H1 (cell line): Measurements from ENCODE around the gene NAB1. TPM values are rescaled to one million over a fixed set of nuclear protein-coding genes. Genes with fewer than 3 reads are reported as not detected.
A peak's percentile ranks its signal among the peaks of the same experiment; 100 is the strongest.

Experiments
- ATF3 ChIP-seq: IDR thresholded peaks from 2 replicates; pipeline ENCODE4 v1.6.1; 2011; ENCODE audit warnings: low read depth, mild to moderate bottlenecking, low read length; ENCODE audit not compliant: insufficient read depth
- CBX5 ChIP-seq: fragments of 300-800, 300-1000 bp; sonication (generic); IDR thresholded peaks from 2 replicates; pipeline ENCODE4 v1.7.1; 2016; ENCODE audit warnings: antibody characterized with exemption, low read length, low read depth
- CBX8 ChIP-seq: fragments of 300-800, 300-1000 bp; sonication (generic); IDR thresholded peaks from 2 replicates; pipeline ENCODE4 v1.7.1; 2016; ENCODE audit warnings: low read depth, low read length, borderline replicate concordance
- CREB1 ChIP-seq: IDR thresholded peaks from 2 replicates; pipeline ENCODE4 v1.6.1; 2012; ENCODE audit warnings: inconsistent platforms
- E2F6 ChIP-seq: IDR thresholded peaks from 2 replicates; pipeline ENCODE4 v1.6.1; 2012; ENCODE audit warnings: inconsistent platforms
- NANOG ChIP-seq: IDR thresholded peaks from 2 replicates; pipeline ENCODE4 v1.6.1; 2011; ENCODE audit warnings: low read length, low read depth, mild to moderate bottlenecking, inconsistent platforms; ENCODE audit not compliant: insufficient read depth, poor library complexity, severe bottlenecking
- RAD21 ChIP-seq, 2 experiments: IDR thresholded peaks in 1 of 2; conservative IDR thresholded peaks in 1 of 2; 2 replicates each; pipeline ENCODE4 v1.6.1; 2011; ENCODE audit warnings: low read depth in 2 of 2, low read length in 2 of 2, improper control_type of control experiment in 1 of 2, inconsistent platforms in 1 of 2, mild to moderate bottlenecking in 1 of 2, moderate library complexity in 1 of 2
- YY1 ChIP-seq: IDR thresholded peaks from 2 replicates; pipeline ENCODE4 v1.6.1; 2011; ENCODE audit warnings: low read depth, mild to moderate bottlenecking, low read length
- polyA plus RNA-seq, 7 experiments: library from polyadenylated mRNA; depleted of rRNA in 3 of 7; stranded (reverse) in 5 of 7; unstranded in 2 of 7; fragments of >200 nt in 5 of 7; fragments of 200-250 nt in 2 of 7; gene quantifications; 1 replicate in 5 of 7; 2 replicates in 1 of 7; 4 replicates in 1 of 7; pipeline versions ENCODE4 v1.2.1 to v1.2.3, GENCODE V29; 2011 to 2013; ENCODE audit warnings: missing spikeins in 2 of 7, mixed read lengths in 2 of 7
- total RNA-seq: library from RNA; stranded (reverse); fragmentation: NEBNext Ultra II Directional; extraction: Animal tissue kit (Norgen Biotek cat#: 25700); gene quantifications from 2 replicates; pipeline ENCODE4 v1.2.1, GENCODE V29; 2021

The NAB1 gene
- total and polyA plus RNA-seq, 2 of the 8 experiments (the other 6 are each of a cell fraction or from before 2014, with no cell fraction given), result 8.5 to 28.6 TPM

GRCh38 chr2:190679813-190680591 lies 31.1 kb downstream of the NAB1 start (continued):
- TF ChIP-seq YY1 (peak; percentile 91), E2F6 (peak; percentile 46), ATF3 (no peak), NANOG (no peak), CBX8 (no peak), RAD21 (IDR thresholded peaks at IDR 0.05 in 1 of 2, conservative IDR thresholded peaks at IDR 0.05 in 1 of 2; ENCODE audit: low read depth in 2 of 2, low read length in 2 of 2) (peak; percentile 79 to 82), CREB1 (no peak), CBX5 (no peak)
